RKO (cell line): ENCODE data around the gene ABCD1.
"Not testable (repeated sequence)": the region's sequence is repeated elsewhere in the genome, so short reads cannot be mapped to it uniquely, and the experiment has no call there.

Experiments used
- DNase-seq: peaks from one replicate; pipeline ENCODE4 v3.0.0-alpha.2; 2016; ENCODE audit warnings: low spot score

Gene ABCD1

GRCh38 chrX:153724252-153725038, at the start of gene ABCD1, which contains the start of gene BCAP31:
Gene ABCD1, plus strand, starts transcription at chrX:153724856. Its CDS starts 411 bp downstream, at chrX:153725267.
Gene BCAP31, minus strand, starts transcription at chrX:153724387. Its CDS starts 1,143 bp downstream, at chrX:153723244.
- DNase-seq = peak; percentile 86

GRCh38 chrX:153681175-153681574, 43.5 kb upstream of the ABCD1 start:
- DNase-seq = no peak

GRCh38 chrX:153683486-153683885, 41.2 kb upstream of the ABCD1 start:
- DNase-seq = not testable (repeated sequence)

DNA sequence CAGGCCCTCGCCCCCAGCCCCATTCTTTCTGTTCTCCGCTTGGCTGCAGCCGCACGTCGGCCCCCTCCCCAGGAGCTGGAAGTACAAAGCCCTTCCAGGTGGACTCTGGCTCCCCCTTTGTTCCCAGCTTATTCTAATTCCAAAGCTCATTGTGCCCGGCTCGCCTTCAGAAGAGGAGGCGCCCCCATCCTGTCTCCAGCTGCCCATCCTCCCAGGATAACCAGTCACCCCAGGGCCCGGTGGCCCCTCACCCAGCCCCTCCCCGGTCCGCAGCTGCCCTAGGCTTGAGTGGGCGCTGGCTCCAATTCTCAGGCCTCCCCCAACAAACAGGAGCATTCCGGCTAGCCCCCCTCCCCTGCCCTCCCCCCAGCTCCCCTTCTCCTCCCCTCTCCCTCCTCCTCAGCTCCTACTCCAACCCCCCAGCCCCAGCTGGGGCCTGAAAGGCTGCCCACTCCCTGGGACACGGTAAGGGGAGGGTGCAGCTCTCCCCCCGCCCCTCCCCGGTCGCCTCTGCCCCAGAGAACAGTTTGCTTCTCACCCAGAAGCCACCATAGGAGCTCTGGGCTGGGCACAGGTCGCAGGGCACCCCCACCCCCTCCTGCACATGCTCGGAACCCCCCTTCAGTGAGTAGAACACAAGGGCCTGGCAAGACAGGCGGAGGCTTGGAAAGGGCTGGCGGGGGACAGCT, 40.0 kb upstream of the ABCD1 start:
- no peak for DNase-seq

DNA sequence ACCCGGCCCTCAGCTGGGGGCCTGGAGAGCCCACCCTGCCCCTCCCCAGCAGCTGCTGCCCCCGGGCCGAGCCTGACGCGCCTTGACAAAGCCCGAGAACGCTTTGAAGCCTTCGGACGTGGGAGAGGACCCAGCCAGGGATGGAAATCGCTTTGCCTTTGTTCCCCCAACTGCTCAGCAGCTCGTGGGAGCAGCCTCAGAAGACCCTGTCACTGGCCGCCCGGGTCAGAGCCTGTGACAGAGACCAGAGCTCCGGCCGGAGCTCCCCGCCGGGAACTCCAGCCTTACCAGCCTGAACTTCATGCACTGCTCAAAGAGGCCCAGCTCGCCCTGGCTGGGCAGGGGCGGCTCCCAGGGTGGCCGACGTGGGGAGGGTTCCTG, 39.5 kb upstream of the ABCD1 start:
- DNase-seq = no peak

GRCh38 chrX:153685751-153686696, 38.6 kb upstream of the ABCD1 start:
- DNase-seq = no peak

GRCh38 chrX:153686711-153687110, 37.9 kb upstream of the ABCD1 start:
- DNase-seq = no peak

- DNase-seq = peak; percentile 65
These were observed 37.3 kb upstream of the ABCD1 start, which contains the start of gene SLC6A8 for GRCh38 chrX:153687121-153688039. Gene SLC6A8, plus strand, starts transcription at chrX:153687926. Its CDS starts 649 bp downstream, at chrX:153688575.

- no peak for DNase-seq
These were observed 36.6 kb upstream of the ABCD1 start for GRCh38 chrX:153688071-153688470.

GRCh38 chrX:153688506-153688905, 36.1 kb upstream of the ABCD1 start:
- DNase-seq = no peak

DNA sequence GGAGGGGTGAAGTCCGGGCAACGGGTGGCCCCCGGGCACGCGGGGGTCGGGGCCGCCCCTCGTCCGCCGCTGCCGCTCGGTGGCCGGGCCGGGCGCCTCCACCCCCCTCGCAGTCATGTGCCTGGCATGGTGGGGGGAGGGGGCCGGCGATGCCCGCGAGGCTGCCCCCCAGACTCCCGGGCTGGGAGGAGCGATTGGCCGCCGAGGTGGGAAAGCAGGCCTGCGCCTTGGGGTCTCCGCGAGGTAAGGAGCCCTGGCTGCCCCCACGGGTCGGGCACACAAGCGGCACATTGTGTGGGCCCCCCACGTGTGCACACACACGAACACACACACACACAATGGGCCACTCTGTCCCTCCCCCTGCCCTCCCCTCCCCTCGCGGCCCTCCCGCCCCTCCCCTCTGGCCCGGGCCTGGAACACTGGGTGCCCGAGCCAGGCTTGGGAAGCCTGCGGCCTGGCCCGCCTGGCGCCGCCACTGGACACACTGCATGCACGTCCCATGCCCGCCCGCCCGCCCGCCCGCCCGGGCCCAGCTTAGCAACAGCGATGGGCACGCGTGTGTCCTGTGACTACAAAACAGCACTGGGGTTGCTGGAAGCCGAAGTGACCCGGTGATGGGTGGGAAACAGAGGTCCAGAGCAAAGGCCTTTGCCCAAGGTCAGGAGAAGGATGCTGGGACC, 35.6 kb upstream of the ABCD1 start:
- DNase-seq = peak; percentile 48

DNA sequence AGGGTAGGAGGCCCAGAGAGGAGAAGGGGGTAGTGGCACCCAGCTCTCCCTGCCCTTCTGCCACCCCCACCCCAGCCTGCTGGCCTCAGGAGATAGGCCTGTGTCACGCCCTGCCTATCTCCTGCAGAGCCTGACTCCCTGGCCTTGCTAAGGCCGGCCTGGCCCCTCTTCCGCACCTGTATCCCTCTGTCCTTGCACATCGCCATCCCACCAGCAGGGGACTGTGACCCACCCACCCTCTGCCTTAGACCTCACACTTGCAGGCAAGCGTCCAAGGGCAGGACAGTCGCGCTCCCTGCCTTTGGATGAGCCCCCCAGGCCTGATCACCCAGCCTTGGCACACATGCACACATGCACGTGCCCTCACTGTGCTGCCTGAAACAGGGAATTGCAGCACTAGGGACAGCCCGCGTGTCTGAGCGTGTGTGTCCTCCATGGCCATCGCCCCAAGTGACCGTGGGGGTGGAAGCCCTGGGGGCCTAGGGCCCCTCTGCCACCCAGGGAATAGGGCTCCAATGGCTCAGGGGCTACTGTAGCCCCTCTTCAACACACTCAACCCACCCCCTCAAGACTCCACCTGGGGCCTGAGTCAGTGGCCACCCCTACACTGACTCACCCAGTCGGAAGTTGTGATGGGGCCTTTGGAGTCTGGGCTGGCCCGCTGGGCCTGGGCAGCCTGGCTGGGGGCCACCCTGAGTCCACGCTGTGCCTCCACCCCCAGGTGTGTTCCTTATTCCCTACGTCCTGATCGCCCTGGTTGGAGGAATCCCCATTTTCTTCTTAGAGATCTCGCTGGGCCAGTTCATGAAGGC, 34.8 kb upstream of the ABCD1 start:
- peak; percentile 60 for DNase-seq

GRCh38 chrX:153690466-153690865, 34.2 kb upstream of the ABCD1 start:
- DNase-seq = no peak

- not testable (repeated sequence) for DNase-seq
These were observed 33.4 kb upstream of the ABCD1 start for GRCh38 chrX:153691032-153691827.

GRCh38 chrX:153692003-153692402, 32.7 kb upstream of the ABCD1 start:
- no peak for DNase-seq

- no peak for DNase-seq
These were observed 32.0 kb upstream of the ABCD1 start for GRCh38 chrX:153692611-153693156.

DNA sequence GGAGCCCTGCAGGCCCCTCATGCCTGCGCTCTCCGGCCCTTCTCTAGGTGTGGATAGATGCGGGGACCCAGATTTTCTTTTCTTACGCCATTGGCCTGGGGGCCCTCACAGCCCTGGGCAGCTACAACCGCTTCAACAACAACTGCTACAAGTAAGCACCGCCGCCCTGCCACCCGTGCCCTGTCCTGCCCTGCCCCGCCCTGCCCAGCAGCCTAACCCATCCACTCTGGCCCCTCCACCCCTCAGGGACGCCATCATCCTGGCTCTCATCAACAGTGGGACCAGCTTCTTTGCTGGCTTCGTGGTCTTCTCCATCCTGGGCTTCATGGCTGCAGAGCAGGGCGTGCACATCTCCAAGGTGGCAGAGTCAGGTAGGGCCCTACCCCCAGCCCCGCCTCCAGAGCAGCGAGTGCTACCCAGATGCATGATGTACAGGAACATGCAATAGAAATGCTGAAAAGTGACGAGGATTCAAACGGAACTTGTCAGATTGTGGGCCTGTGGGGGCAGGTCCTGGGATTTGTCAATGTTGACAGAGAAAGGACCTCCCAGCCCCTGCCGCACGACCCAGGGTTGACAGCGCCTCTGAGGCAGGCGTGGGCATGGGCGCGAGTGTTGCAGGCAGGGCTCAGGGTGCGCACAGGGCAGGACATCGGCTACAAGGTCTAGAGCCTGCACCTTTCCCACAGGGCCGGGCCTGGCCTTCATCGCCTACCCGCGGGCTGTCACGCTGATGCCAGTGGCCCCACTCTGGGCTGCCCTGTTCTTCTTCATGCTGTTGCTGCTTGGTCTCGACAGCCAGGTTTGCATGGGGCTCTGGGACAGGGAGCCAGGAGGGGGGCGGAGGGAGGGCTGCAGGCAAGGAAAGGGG, 31.2 kb upstream of the ABCD1 start:
- DNase-seq = no peak
